ENCODE measurements around the gene MLF2. TPM values are rescaled to one million over a fixed set of nuclear protein-coding genes. Genes with fewer than 3 reads are reported as not detected.
A peak's percentile ranks its signal among the peaks of the same experiment; 100 is the strongest.

The MLF2 gene
- total and polyA plus RNA-seq, 2 of the 13 experiments (the other 11 are each of a cell fraction or from before 2014, with no cell fraction given), result 88.1 to 167 TPM

GRCh38 chr12:6753772-6754356, 923 bp upstream of the MLF2 start (continued):
- TF ChIP-seq ZNF280D (CRISPR knock-in tag; IDR thresholded peaks at IDR 0.05) (0 out of 2 replicates have a peak, but pooled peaks have one; percentile 6), MAZ (IDR thresholded peaks at IDR 0.05; ENCODE audit: borderline replicate concordance, low read depth, low read length) (no peak), MAZ (CRISPR knock-in tag; IDR thresholded peaks at IDR 0.05; ENCODE audit: low read depth) (no peak), ZNF691 (CRISPR knock-in tag; IDR thresholded peaks at IDR 0.05; ENCODE audit: borderline replicate concordance, low read depth) (0 out of 2 replicates have a peak, but pooled peaks have one; percentile 0), YY1 (IDR thresholded peaks at IDR 0.05; ENCODE audit: insufficient read depth, insufficient replicate concordance, low read depth, low read length) (no peak), MED1 (CRISPR knock-in tag; IDR thresholded peaks at IDR 0.05) (no peak), PTBP1 (IDR thresholded peaks at IDR 0.05; ENCODE audit: low read depth, low read length, poor library complexity, severe bottlenecking) (no peak), NFKBIZ (CRISPR knock-in tag; IDR thresholded peaks at IDR 0.05) (no peak), ETV5 (CRISPR knock-in tag; IDR thresholded peaks at IDR 0.05; ENCODE audit: borderline replicate concordance) (0 out of 2 replicates have a peak, but pooled peaks have one; percentile 29), ZNF710 (CRISPR knock-in tag; IDR thresholded peaks at IDR 0.05; ENCODE audit: borderline replicate concordance) (0 out of 2 replicates have a peak, but pooled peaks have one; percentile 27), ZBTB33 (CRISPR knock-in tag; IDR thresholded peaks at IDR 0.05) (0 out of 2 replicates have a peak, but pooled peaks have one; percentile 6), KLF12 (CRISPR knock-in tag; IDR thresholded peaks at IDR 0.05; ENCODE audit: borderline replicate concordance) (no peak), ZNF260 (CRISPR knock-in tag; IDR thresholded peaks at IDR 0.05; ENCODE audit: borderline replicate concordance, low read depth) (no peak), ZNF772 (CRISPR knock-in tag; IDR thresholded peaks at IDR 0.05) (0 out of 2 replicates have a peak, but pooled peaks have one; percentile 7), NR2F6 (IDR thresholded peaks at IDR 0.05) (peak; percentile 34; the same call in 1 of the 2 replicates), NR2F6 (CRISPR knock-in tag; IDR thresholded peaks at IDR 0.05) (no peak), FOXO4 (CRISPR knock-in tag; conservative IDR thresholded peaks at IDR 0.05) (no peak), NCOA1 (CRISPR knock-in tag; IDR thresholded peaks at IDR 0.05) (no peak), JARID2 (CRISPR knock-in tag; IDR thresholded peaks at IDR 0.05; ENCODE audit: insufficient replicate concordance) (no peak), ZSCAN31 (CRISPR knock-in tag; IDR thresholded peaks at IDR 0.05; ENCODE audit: low read depth) (peak; percentile 49; the same call in 1 of the 2 replicates)
